Hepatocyte (in vitro differentiated cells): ENCODE measurements around the gene LRRC4C. TPM values are rescaled to one million over a fixed set of nuclear protein-coding genes. Genes with fewer than 3 reads are reported as not detected.
A peak's percentile ranks its signal among the peaks of the same experiment; 100 is the strongest.

Source experiments
- DNase-seq: peaks from one replicate; pipeline ENCODE4 v3.0.0-alpha.2; 2016; ENCODE audit warnings: low spot score
- H2AFZ ChIP-seq: fragments of 200-600 bp; sonication (generic); 2 replicates; pipeline ENCODE4 v1.6.0; 2016; ENCODE audit warnings: antibody characterized with exemption, mild to moderate bottlenecking
- H3K27ac ChIP-seq: fragments of 200-600 bp; sonication (generic); 2 replicates; pipeline ENCODE4 v1.5.1; 2016; ENCODE audit warnings: mild to moderate bottlenecking
- H3K27me3 ChIP-seq: fragments of 200-600 bp; sonication (generic); 2 replicates; pipeline ENCODE4 v1.6.1; 2016
- H3K36me3 ChIP-seq: fragments of 200-600 bp; sonication (generic); replicated peaks from 2 replicates; pipeline ENCODE4 v1.5.1; 2016; ENCODE audit warnings: low read depth; ENCODE audit not compliant: insufficient read depth
- H3K4me1 ChIP-seq: fragments of 200-600 bp; sonication (generic); 2 replicates; pipeline ENCODE4 v1.5.1; 2016; ENCODE audit warnings: mild to moderate bottlenecking, moderate library complexity; ENCODE audit not compliant: insufficient read depth
- H3K4me2 ChIP-seq: fragments of 200-600 bp; sonication (generic); 2 replicates; pipeline ENCODE4 v1.6.0; 2016
- H3K4me3 ChIP-seq: fragments of 200-600 bp; sonication (generic); 2 replicates; pipeline ENCODE4 v1.5.1; 2016; ENCODE audit warnings: mild to moderate bottlenecking
- H3K79me2 ChIP-seq: fragments of 200-600 bp; sonication (generic); 2 replicates; pipeline ENCODE4 v1.6.0; 2017; ENCODE audit warnings: mild to moderate bottlenecking
- H3K9me2 ChIP-seq: fragments of 200-600 bp; sonication (generic); replicated peaks from 2 replicates; pipeline ENCODE4 v1.6.0; 2017; ENCODE audit warnings: mild to moderate bottlenecking; ENCODE audit not compliant: insufficient read depth
- H3K9me3 ChIP-seq: fragments of 200-600 bp; sonication (generic); 2 replicates; pipeline ENCODE4 v1.5.1; 2016; ENCODE audit warnings: low read depth, mild to moderate bottlenecking
- H4K20me1 ChIP-seq: fragments of 200-600 bp; sonication (generic); 2 replicates; pipeline ENCODE4 v1.6.0; 2016; ENCODE audit warnings: mild to moderate bottlenecking; ENCODE audit not compliant: insufficient read depth, poor library complexity, severe bottlenecking
- EZH2 ChIP-seq: fragments of 200-600 bp; sonication (generic); IDR thresholded peaks from 2 replicates; pipeline ENCODE4 v1.6.1; 2016; ENCODE audit warnings: antibody characterized with exemption, mild to moderate bottlenecking, borderline replicate concordance
- EZH2phosphoT487 ChIP-seq: fragments of 200-600 bp; sonication (generic); IDR thresholded peaks from one replicate; pipeline ENCODE4 v1.6.1; 2018; ENCODE audit warnings: antibody characterized with exemption, mild to moderate bottlenecking, low read depth, moderate library complexity; ENCODE audit not compliant: unreplicated experiment, severe bottlenecking
- WGBS: methylation state at CpG from one replicate; pipeline ENCODE4 v1.1.6; 2016; ENCODE audit warnings: low lambda C conversion rate; ENCODE audit errors: missing lambda C conversion rate; 5-methylcytosine and 5-hydroxymethylcytosine counted together
- polyA plus RNA-seq: library from polyadenylated mRNA; unstranded; fragments of >200 nt; fragmentation: Nextera tagmentation; extraction: Ambion mirVana; gene quantifications from 2 replicates; pipeline ENCODE4 v1.2.1, GENCODE V29; 2016
- total RNA-seq: library from RNA; depleted of rRNA; stranded (reverse); fragments of >200 nt; gene quantifications from 2 replicates; pipeline ENCODE4 v1.2.3, GENCODE V29; 2014
- TF ChIP-seq, protein P1 (sequence below): fragments of 200-600 bp; sonication (generic); IDR thresholded peaks from 2 replicates; pipeline ENCODE4 v1.5.1; 2016; ENCODE audit warnings: antibody characterized with exemption, mild to moderate bottlenecking; ENCODE audit not compliant: poor library complexity

Gene LRRC4C
- total and polyA plus RNA-seq, 2 experiments from 2014 or later = 1.1 to 3.1 TPM

DNA sequence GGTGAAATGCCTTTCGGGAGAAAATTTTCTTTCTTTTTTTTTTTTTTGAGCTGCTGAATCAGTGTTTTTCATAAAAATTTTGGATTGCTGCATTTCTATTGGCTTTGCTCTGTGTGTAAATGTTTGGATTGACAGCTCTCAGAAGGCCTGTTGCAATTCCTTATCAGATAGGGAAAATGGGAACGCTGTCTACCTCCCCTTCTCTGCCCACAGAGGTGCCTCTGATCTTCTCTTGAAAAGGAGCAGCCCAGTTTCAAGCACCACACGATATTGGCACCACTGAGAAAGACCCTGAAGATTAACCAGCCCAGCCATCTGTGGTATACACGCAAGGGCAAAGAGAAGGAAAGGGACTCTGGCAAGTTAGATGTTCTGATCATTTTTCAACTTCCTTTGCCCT lies 1272.2 kb downstream of the LRRC4C start:
- no peak overlapping the region for H3K4me3 ChIP-seq
- H3K4me1 ChIP-seq = no peaks in the 10 kb centered on the region
- 60% methylated on average over 4 of the region's 4 CpGs for WGBS
- H3K9me3 ChIP-seq = no peaks in the 10 kb centered on the region
- no peak overlapping the region for H3K27ac ChIP-seq
- H2AFZ ChIP-seq = no peak overlapping the region
- H3K36me3 ChIP-seq = no peaks in the 10 kb centered on the region
- no peak for DNase-seq
- no peak overlapping the region for H3K4me2 ChIP-seq
- H3K79me2 ChIP-seq = no peaks in the 10 kb centered on the region
- TF ChIP-seq, protein P1, sequence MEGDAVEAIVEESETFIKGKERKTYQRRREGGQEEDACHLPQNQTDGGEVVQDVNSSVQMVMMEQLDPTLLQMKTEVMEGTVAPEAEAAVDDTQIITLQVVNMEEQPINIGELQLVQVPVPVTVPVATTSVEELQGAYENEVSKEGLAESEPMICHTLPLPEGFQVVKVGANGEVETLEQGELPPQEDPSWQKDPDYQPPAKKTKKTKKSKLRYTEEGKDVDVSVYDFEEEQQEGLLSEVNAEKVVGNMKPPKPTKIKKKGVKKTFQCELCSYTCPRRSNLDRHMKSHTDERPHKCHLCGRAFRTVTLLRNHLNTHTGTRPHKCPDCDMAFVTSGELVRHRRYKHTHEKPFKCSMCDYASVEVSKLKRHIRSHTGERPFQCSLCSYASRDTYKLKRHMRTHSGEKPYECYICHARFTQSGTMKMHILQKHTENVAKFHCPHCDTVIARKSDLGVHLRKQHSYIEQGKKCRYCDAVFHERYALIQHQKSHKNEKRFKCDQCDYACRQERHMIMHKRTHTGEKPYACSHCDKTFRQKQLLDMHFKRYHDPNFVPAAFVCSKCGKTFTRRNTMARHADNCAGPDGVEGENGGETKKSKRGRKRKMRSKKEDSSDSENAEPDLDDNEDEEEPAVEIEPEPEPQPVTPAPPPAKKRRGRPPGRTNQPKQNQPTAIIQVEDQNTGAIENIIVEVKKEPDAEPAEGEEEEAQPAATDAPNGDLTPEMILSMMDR = no peak
- TF ChIP-seq EZH2phosphoT487 = no peak
- TF ChIP-seq EZH2 = no peak
- H4K20me1 ChIP-seq = no peaks in the 10 kb centered on the region
- no peaks in the 10 kb centered on the region for H3K9me2 ChIP-seq
- H3K27me3 ChIP-seq = no peaks in the 10 kb centered on the region

DNA sequence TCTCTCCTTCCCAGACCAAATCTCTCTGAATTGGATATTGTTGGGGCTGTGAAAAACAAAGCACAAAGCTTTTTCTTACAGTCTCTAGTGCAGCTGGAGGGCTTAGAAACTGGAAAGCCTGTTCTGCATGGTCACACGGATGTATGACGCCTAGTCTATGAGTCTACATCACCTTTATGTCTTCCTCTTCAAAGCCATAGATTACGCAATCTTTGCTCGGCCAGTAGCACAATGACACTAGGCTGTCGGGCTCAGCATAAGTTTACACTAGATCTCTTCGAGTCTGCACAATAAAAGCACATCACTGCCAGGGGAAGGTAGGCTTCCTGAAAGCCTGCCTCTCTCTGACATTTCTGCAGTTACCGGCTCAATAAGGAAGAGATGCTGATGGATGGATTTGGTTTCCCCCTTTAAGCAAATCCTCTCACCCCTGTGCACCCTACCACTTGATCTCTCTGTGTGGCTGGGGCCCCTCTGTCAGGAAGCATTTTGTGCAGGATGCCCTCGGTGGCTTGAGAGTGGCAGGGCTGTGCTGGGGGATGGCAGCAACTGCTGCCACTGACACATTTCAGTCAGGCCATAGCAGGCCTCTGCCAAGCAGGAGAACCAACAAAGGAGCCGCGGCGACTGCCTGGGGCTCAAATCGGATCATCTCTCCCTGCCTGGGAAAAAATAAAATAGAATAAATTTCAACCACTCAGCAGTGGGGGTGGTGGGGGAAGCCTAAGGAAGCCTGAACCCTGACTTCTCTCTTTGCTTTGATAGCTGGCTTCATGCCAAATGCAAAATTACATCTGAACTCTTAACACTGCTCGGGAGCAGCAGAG lies 1272.8 kb downstream of the LRRC4C start:
- H4K20me1 ChIP-seq = no peaks in the 10 kb centered on the region
- H3K27me3 ChIP-seq = no peaks in the 10 kb centered on the region
- WGBS = 55% methylated on average over 13 of the region's 13 CpGs
- no peaks in the 10 kb centered on the region for H3K9me3 ChIP-seq
- H2AFZ ChIP-seq = no peak overlapping the region
- H3K4me2 ChIP-seq = no peak overlapping the region
- no peaks in the 10 kb centered on the region for H3K4me1 ChIP-seq
- H3K9me2 ChIP-seq = no peaks in the 10 kb centered on the region
- TF ChIP-seq EZH2phosphoT487 (no peak), EZH2 (no peak)
- TF ChIP-seq, protein P1 = no peak
- no peaks in the 10 kb centered on the region for H3K36me3 ChIP-seq
- no peak overlapping the region for H3K4me3 ChIP-seq
- DNase-seq = peak; percentile 54
- no peaks in the 10 kb centered on the region for H3K79me2 ChIP-seq
- no peak overlapping the region for H3K27ac ChIP-seq

- Histone ChIP-seq H3K27me3 (no peaks in the 10 kb centered on the region), H3K36me3 (no peaks in the 10 kb centered on the region), H3K9me3 (no peaks in the 10 kb centered on the region), H3K4me2 (no peak overlapping the region), H3K4me3 (no peak overlapping the region), H4K20me1 (no peaks in the 10 kb centered on the region), H3K9me2 (no peaks in the 10 kb centered on the region), H3K4me1 (no peaks in the 10 kb centered on the region), H2AFZ (no peak overlapping the region), H3K27ac (no peak overlapping the region), H3K79me2 (no peaks in the 10 kb centered on the region)
- no peak for TF ChIP-seq EZH2
- TF ChIP-seq, protein P1 = no peak
- no peak for TF ChIP-seq EZH2phosphoT487
- 74% methylated on average over 4 of the region's 4 CpGs for WGBS
- DNase-seq = no peak
Observed at GRCh38 chr11:40185793-40186192, 1273.7 kb downstream of the LRRC4C start.
